HG03097 (cell line): ENCODE data around the gene EEF1AKMT3.
A peak's percentile ranks its signal among the peaks of the same experiment; 100 is the strongest.

Experiments
- ATAC-seq: cut with Tn5 transposase; IDR thresholded peaks from one replicate; pipeline ENCODE4 v1.9.1; 2021; ENCODE audit not compliant: unreplicated experiment, low FRiP score

The EEF1AKMT3 gene

GRCh38 chr12:57781244-57781643, 8.8 kb downstream of the EEF1AKMT3 start:
- ATAC-seq, result no peak

DNA sequence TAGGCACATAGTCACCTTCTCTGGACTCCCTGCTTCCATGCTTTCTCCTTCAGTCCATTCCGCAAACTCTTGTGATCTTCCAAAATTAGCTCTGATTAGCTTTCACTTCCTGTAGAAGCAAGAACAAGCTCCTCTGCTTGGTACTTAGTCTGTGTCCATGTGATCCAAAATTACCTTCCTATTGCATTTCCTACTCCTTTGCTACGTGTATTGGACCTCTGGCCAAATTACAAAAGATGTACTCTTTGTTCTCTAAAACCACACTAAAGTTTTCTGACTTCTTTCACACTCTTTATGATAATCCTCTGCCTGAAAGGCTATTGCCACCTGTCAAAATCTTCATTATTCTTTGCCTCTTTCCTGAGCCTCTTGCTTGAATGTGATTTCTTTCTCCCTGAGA, 9.4 kb downstream of the EEF1AKMT3 start:
- ATAC-seq, result no peak

DNA sequence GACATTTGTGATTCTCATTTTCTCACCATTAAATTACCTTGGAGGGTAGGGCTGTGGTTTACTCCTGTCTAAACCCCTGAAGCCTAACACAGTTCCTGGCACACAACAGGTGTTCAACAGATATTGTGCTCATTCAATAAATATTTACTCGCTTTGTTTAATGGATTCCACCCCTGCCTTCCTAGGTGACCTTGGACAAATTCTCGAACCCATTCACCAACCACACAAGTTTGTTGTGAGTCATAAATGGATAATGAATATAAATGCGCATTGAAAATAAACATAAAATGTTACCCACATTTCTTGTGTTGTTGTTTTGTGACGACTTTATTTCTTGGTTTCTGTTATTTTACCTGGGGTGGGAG, 9.8 kb downstream of the EEF1AKMT3 start:
- peak; percentile 1 for ATAC-seq

DNA sequence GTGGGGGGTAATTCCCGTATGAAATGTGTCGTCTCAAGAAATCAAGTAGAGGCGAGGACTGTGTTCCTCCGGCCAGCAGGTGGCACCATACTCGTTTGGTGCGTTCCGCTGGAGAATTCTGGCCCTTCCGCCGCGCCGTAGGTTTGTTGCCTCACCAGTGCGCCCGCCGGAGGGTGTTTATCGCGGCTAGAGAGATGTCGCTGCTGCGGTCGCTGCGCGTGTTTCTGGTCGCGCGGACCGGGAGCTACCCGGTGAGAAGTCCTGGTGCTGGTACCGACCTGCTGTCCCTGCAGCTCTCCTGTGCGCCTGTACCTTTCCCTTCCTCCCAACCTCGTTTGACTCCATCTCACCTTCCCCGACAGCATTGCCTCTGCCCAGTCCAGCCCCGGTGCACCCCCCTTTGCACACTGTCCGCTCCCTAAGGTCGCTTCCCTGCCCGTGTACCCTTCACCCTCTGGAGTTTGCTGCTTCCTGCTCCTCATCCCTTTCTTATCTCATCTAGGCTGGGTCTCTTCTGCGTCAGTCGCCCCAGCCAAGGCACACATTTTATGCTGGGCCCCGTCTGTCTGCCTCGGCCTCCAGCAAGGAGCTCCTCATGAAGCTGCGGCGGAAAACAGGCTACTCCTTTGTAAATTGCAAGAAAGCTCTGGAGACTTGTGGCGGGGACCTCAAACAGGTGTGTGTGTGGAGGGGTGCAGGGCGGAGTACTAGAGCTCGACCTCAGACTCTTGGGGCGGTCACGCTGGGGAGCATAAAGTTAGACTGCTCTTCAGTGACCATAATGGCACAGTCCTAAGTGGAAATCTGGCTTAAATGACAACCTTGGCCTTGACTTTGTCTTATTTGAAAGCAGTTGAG, 10.4 kb downstream of the EEF1AKMT3 start, which contains the start of gene TSFM:
TSFM (plus strand) TSS at position 180 of the 858 bp plus-strand sequence; CDS start at position 195, 15 bp downstream.
- peak; percentile 77 for ATAC-seq

DNA sequence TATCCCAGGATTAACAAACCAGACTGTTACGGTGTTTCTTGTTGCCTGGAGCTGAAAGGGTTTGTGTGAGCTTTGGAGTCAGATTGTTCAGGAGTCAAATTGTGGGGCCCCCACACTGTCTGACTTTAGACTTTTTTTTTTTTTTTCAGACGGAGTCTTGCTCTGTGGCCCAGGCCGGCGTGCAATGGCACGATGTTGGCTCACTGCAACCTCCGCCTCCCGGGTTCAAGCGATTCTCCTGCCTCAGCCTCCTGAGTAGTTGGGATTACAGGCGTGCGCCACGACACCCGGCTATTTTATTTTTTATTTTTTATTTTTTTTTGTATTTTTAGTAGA, 11.0 kb downstream of the EEF1AKMT3 start:
- ATAC-seq, result no peak

DNA sequence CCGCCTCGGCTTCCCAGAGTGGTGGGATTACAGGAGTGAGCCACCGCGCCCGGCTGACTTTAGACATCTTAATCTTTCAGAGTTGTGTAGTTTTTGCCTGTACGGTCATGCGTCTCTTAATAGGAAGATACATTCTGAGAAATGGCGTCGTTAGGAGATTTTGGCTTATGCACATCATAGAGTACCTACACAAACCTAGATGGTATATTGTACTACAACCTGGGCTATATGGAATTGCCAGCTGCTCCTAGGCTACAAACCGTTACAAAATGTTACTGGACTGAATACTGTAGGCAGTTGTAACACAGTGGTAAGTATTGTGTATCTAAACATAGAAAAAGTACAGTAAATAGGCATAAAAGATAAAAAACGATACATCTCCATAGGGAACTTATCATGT, 11.4 kb downstream of the EEF1AKMT3 start:
- no peak for ATAC-seq

DNA sequence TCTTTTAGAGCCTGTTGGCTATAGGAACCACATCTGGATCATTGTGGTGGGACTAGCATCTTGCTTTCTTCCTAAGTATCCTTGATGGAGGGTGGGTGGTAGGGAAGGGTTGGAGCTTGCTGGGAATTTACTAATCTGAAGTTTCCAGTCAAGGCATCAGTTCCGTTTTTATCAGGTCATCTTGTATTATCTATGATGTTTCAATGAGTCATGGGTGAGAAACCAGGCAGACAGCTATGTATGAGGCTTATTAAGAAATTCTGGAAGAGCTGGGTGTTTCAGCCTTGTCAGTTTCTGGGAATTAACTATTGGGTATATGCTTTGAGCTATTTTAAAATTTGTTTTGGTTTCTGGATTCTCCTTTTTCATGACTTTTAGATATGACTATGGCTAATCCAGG, 21.5 kb downstream of the EEF1AKMT3 start:
- no peak for ATAC-seq

DNA sequence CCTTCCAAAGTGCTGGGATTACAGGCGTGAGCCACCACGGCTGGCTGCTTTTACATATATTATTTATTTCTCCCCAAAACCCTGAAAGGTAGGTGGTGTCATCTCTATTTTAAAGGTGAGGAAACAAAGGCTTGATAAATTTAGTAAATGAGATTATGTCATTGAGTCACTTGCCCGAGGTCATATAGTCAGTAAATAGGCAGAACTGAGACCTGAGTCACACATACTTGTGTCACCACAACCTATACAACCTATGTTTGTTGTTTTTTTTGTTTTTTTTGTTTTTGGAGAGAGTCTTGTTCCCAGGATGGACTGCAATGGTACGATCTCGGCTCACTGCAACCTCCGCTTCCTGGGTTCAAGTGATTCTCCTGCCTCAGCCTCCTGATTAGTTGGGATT, 22.9 kb downstream of the EEF1AKMT3 start:
- no peak for ATAC-seq

GRCh38 chr12:57796996-57797395, 24.6 kb downstream of the EEF1AKMT3 start:
- ATAC-seq, result no peak

DNA sequence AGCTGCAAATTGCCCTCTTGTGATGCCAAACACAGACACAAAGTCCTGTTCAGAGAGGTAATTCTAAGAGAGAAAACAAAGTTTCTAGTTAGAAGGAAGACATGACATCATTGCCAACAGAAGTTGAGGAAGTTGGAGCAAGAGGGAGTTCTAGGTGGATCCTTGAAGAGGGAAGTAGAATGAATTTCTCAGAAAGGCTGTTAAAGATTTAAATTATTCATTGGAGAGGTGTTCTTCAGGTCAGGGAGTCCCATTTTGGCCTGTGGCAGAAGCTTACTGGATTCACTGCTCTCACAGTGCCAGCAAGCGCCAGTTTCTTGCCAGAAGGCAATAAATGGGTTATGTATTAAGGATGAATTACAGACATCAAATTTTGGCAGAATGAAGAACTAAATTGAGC, 25.5 kb downstream of the EEF1AKMT3 start:
- ATAC-seq, result no peak

- no peak for ATAC-seq
Observed at GRCh38 chr12:57800965-57801364, 28.6 kb downstream of the EEF1AKMT3 start.

DNA sequence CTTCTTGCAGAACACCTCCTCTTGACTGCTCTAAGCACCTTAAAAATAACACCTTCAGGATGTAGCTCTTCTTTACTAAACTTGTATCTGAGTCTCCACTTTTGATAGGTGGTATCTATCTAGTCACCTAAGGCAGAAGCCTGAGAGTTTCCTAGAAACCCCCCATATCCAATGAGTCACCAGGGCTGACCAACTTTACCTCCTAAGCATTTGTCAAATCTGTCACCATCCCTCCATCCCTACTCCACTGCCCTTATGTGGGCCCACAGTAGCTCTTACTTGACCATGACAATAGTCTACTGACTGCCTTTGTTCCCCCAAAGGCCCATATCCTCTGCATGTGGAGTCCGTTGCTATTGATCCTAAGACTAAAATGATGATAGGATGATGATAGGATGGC, 30.2 kb downstream of the EEF1AKMT3 start:
- ATAC-seq, result no peak

DNA sequence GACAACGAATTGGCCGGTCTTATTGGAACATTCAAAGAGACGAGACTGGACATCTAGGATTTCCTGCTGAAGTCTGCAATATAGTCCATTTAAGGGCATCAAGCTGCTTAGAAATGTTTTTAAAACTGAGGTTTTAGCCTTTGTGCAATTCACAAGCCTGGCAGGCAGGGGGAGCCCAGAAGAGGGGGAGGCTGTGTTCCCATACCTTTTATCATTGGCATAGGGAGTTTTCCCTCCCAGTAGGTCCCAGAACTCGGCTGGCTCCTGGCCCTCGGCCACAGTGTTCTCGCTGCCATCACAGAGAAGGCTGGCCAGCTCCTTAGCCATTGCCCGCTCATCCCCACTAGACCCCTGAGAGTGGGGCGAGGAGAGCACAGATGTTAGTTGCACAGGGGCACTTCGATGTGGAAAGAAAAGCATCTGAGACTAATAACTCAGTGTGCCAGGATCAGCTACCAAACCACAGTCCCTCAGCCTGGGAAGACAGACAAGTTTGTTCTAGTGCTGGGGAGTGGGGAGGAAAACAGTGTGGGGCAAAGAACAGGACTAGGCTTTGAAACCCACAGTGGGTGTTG, 31.0 kb downstream of the EEF1AKMT3 start:
- no peak for ATAC-seq

- ATAC-seq, result no peak
Observed at GRCh38 chr12:57806677-57807076, 34.3 kb downstream of the EEF1AKMT3 start.

DNA sequence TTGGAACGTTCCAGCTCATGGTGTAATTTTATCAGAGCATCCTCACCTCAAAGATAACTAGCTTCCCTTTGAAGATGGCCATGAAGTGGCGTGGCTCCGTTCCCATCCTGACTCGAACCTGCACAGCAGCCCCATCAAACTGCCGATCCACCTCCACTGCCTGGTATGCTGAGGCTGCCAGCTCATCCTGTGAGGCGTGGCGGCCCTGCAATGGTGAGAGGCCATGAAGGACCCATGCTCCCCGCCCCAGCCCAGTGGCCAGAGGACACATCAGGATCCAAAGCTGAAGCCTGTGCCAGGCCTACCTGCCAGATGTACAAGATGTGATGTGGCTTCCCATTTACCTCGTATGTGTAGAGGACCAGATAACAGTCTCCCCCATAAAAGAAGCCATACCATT, 34.9 kb downstream of the EEF1AKMT3 start:
- ATAC-seq, result no peak

DNA sequence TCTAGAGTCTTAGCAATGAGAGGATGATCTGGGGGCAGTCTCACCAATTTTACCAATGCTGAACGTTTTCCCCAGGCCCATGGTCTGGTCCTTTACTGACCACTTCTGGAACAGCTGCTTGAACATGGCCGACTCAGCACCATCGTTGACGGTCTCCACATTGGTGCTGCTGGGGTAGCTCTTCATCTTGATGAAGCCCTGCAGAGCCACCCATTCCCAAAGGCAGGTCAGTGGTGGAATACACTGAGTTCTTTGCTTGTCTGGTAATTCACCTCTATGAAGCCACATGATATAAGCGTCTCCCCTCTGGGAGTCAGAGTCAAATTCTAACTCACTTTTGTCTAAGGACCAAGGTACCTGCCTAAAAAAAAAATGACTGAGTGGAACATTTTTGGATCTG, 35.9 kb downstream of the EEF1AKMT3 start:
- no peak for ATAC-seq

- no peak for ATAC-seq
Observed at GRCh38 chr12:57809425-57809824, 37.0 kb downstream of the EEF1AKMT3 start.

DNA sequence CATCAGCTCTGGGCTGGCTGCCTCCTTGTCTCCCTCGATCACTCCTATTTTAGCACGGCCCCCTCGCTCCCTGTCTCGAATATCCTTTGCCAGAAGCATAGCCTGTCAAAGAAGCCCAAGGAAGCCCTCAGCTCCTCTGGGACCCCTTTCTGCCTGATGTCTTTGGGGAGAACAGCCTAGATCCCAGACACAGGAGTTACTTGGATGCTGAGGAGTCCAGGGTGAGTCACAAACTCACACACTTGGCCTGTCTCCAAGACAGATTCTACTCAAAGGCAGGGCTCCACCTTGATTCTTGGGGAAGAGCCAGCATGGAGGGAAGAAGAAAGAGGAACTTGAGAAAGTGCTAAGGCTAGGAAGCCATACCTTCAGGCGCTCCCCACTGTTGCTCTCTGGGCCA, 38.0 kb downstream of the EEF1AKMT3 start:
- no peak for ATAC-seq

DNA sequence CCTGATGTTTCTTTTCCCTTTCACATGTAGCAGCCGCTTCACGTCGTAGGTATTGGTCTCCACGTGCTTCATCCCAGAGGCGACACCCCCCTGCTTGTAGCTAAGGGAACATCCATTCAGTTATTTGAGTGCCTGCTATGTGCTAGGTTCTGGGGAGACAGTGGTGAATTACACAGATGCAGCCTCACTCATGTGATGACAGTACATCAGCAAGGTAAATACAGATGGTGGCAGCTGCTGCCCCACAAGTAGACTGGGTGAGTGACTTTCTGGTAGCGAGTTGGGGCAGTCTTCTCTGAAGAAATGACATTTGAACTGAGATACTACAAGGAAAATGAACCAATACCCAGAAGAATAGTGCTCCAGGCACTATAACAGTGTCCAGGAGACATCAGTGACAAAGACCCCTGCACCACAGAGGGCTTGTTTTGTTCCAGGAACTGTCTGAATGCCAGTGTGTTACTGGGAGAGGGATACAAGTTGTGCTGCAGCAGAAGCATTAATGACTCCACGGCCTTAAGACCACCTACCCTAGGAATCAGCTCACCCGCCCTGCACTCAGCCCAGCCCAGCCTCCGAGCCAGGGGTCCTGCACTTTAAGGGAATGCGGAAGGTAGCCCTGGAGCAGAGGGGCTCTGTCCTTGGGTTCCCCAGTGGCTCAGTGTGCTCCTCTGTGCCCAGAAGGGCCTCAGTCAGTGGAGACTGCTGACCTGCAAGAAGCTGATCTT, 38.8 kb downstream of the EEF1AKMT3 start:
- no peak for ATAC-seq

GRCh38 chr12:57813111-57813970, 40.9 kb downstream of the EEF1AKMT3 start:
- no peak for ATAC-seq
